Glutamatergic neuron (in vitro differentiated cells): ENCODE data around the gene SESN2. TPM values are rescaled to one million over a fixed set of nuclear protein-coding genes. Genes with fewer than 3 reads are reported as not detected.

Experiments
- DNase-seq: peaks from one replicate; pipeline ENCODE4 v3.0.0; 2022
- H3K27ac Mint-ChIP-seq: one replicate; pipeline ENCODE4 v1.8.0; 2020; ENCODE audit warnings: mild to moderate bottlenecking, mixed read lengths, inconsistent platforms; ENCODE audit not compliant: unreplicated experiment
- H3K27me3 Mint-ChIP-seq: one replicate; pipeline ENCODE4 v1.8.0; 2020; ENCODE audit warnings: mild to moderate bottlenecking, moderate library complexity, mixed read lengths, inconsistent platforms; ENCODE audit not compliant: unreplicated experiment
- H3K36me3 Mint-ChIP-seq: one replicate; pipeline ENCODE4 v1.8.0; 2020; ENCODE audit warnings: mild to moderate bottlenecking, mixed read lengths, inconsistent platforms; ENCODE audit not compliant: unreplicated experiment
- H3K4me1 Mint-ChIP-seq: one replicate; pipeline ENCODE4 v1.8.0; 2020; ENCODE audit warnings: mild to moderate bottlenecking, low read depth, mixed read lengths, inconsistent platforms; ENCODE audit not compliant: unreplicated experiment
- H3K4me3 Mint-ChIP-seq: one replicate; pipeline ENCODE4 v1.8.0; 2020; ENCODE audit warnings: mild to moderate bottlenecking, mixed read lengths, inconsistent platforms; ENCODE audit not compliant: unreplicated experiment
- H3K9me3 Mint-ChIP-seq: one replicate; pipeline ENCODE4 v1.8.0; 2020; ENCODE audit warnings: mild to moderate bottlenecking, moderate library complexity, mixed read lengths, inconsistent platforms; ENCODE audit not compliant: unreplicated experiment
- CTCF ChIP-seq: fragments of 200-600 bp; sonication (generic); IDR thresholded peaks from one replicate; pipeline ENCODE4 v1.5.0; 2021; ENCODE audit not compliant: partially characterized antibody, unreplicated experiment
- total RNA-seq: library from RNA; stranded (reverse); fragmentation: NEBNext Ultra II Directional; extraction: Animal tissue kit (Norgen Biotek cat#: 25700); gene quantifications from one replicate; pipeline ENCODE4 v1.2.1, GENCODE V29; 2021; ENCODE audit not compliant: unreplicated experiment

SESN2 gene
- total RNA-seq, 1 donor from 2014 or later, result 57.2 TPM

DNA sequence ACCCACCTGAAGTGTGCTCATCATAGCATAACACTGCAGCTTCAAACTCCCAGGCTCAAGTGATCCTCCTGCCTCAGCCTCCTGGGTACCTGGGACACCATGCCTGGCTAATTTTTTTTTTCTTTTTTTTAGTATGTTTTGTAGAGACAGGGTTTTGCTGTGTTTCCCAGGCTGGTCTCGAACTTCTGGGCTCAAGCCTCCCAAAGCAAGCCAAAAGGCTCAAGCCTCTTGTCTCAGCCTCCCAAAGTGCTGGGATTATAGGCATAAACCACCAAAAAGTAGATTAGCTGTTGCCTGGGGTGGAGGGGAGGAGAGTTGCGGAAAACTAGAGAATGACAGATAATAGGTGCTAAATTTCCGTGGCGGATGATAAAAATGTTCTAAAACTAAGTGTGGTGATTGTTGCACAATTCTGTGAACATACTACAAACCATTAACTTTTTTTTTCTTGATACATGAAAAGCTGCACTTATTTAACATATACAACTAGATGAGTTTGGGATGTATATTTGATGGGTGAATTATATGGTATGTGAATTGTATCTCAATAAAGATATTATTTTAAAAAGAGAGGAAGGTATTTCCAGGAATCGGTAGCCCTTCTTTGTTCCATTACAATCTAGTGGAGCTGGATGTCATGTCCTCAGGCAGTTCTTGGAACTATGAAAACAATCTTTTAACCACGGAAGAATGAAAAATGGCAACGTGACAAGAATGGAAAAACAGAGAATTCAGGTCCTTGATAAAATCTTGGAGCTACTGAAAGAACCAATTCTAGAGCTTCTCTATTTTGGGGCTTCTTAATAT is 42.3 kb downstream of the SESN2 start:
- Mint-ChIP-seq H3K4me3 (no peak overlapping the region), H3K27ac (no peak overlapping the region), H3K9me3 (no peaks in the 10 kb centered on the region), H3K27me3 (no peaks in the 10 kb centered on the region), H3K4me1 (no peaks in the 10 kb centered on the region), H3K36me3 (no peaks in the 10 kb centered on the region)
- no peak for TF ChIP-seq CTCF
- DNase-seq, result no peak

GRCh38 chr1:28302247-28302646 is 42.9 kb downstream of the SESN2 start:
- no peak for TF ChIP-seq CTCF
- H3K27ac Mint-ChIP-seq, result no peak overlapping the region
- no peak for DNase-seq
- H3K4me1 Mint-ChIP-seq, result no peaks in the 10 kb centered on the region
- no peaks in the 10 kb centered on the region for H3K27me3 Mint-ChIP-seq
- H3K36me3 Mint-ChIP-seq, result no peaks in the 10 kb centered on the region
- H3K9me3 Mint-ChIP-seq, result no peaks in the 10 kb centered on the region
- no peak overlapping the region for H3K4me3 Mint-ChIP-seq

DNA sequence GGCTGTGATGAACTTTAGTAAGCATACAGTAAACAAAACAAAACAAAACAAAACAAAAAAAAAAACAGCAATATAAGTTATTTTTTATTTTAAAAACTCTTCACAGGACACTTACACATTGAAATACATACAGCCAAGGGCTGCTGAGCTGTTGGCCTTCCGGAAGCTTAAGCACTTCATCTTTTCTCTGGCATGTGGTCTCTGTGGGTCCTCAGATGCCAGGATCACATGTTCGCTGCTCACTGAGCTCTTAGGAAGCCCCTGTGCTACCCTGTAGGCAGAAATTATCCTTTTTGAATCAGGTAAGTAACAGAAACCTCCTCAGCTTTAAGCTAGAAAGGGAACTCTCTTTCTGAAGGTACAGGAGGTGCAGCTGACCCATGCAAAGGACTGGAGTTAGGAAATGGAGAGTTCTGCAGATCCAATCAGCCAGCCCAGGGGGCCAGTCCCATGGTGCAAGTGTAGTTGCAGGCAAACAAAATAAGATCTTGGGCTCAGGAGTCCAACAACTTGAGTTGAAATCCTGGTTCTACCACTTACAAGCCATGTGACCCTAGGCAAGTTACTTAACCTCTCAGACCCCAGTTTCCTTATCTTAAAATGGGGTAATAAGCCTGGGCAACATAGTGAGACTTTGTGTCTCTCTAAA is 47.1 kb downstream of the SESN2 start:
- H3K27ac Mint-ChIP-seq, result no peak overlapping the region
- no peak overlapping the region for H3K4me3 Mint-ChIP-seq
- no peaks in the 10 kb centered on the region for H3K4me1 Mint-ChIP-seq
- no peaks in the 10 kb centered on the region for H3K9me3 Mint-ChIP-seq
- DNase-seq, result no peak
- H3K36me3 Mint-ChIP-seq, result no peaks in the 10 kb centered on the region
- H3K27me3 Mint-ChIP-seq, result no peaks in the 10 kb centered on the region
- no peak for TF ChIP-seq CTCF

- no peaks in the 10 kb centered on the region for H3K9me3 Mint-ChIP-seq
- H3K36me3 Mint-ChIP-seq, result no peaks in the 10 kb centered on the region
- TF ChIP-seq CTCF, result no peak
- H3K27ac Mint-ChIP-seq, result no peak overlapping the region
- no peak overlapping the region for H3K4me3 Mint-ChIP-seq
- no peak for DNase-seq
- H3K27me3 Mint-ChIP-seq, result no peaks in the 10 kb centered on the region
- H3K4me1 Mint-ChIP-seq, result no peaks in the 10 kb centered on the region
Observed at GRCh38 chr1:28308750-28309149, 49.4 kb downstream of the SESN2 start.

DNA sequence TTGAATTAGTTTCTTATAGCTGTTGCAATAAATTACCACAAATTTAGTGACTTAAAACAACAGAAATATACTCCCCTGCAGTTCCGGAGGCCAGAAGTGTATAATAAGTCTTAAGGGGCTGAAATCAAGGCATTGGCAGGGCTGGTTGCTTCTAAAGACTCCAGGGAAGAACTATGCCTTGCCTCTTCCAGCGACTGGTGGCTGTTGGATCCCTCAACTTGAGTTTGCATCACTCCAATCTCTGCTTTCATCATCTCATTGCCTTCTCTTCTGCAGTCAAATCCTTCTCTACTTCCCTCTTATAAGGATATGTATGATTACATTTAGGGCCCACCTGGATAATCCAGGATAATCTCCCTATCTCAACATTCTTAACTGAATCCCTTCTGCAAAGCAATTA is 50.4 kb downstream of the SESN2 start:
- Mint-ChIP-seq H3K27ac (no peak overlapping the region), H3K4me3 (no peak overlapping the region), H3K36me3 (no peaks in the 10 kb centered on the region), H3K4me1 (no peaks in the 10 kb centered on the region), H3K27me3 (no peaks in the 10 kb centered on the region), H3K9me3 (no peaks in the 10 kb centered on the region)
- no peak for DNase-seq
- no peak for TF ChIP-seq CTCF
